ENCODE results near the gene OR6B3. TPM values are rescaled to one million over a fixed set of nuclear protein-coding genes. Genes with fewer than 3 reads are reported as not detected.

The OR6B3 gene
- total RNA-seq, 1 donor from 2014 or later, result not detected

- ChIA-PET POLR2A (no interaction called here), CTCF (no interaction called here)
- ATAC-seq (ENCODE audit: low read depth), result no peak
- intact Hi-C loops (cut with micrococcal nuclease), result no loop called here
- no peak for DNase-seq
- Mint-ChIP-seq H3K27ac (no peak overlapping the region), H3K4me1 (no peaks in the 10 kb centered on the region), H3K4me3 (no peak overlapping the region), H3K9me3 (peaks cover 5% of the 10 kb centered on the region), H3K36me3 (ENCODE audit: low read depth) (no peaks in the 10 kb centered on the region), H3K27me3 (peaks cover 29% of the 10 kb centered on the region)
- TF ChIP-seq, protein P1, sequence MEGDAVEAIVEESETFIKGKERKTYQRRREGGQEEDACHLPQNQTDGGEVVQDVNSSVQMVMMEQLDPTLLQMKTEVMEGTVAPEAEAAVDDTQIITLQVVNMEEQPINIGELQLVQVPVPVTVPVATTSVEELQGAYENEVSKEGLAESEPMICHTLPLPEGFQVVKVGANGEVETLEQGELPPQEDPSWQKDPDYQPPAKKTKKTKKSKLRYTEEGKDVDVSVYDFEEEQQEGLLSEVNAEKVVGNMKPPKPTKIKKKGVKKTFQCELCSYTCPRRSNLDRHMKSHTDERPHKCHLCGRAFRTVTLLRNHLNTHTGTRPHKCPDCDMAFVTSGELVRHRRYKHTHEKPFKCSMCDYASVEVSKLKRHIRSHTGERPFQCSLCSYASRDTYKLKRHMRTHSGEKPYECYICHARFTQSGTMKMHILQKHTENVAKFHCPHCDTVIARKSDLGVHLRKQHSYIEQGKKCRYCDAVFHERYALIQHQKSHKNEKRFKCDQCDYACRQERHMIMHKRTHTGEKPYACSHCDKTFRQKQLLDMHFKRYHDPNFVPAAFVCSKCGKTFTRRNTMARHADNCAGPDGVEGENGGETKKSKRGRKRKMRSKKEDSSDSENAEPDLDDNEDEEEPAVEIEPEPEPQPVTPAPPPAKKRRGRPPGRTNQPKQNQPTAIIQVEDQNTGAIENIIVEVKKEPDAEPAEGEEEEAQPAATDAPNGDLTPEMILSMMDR (IDR thresholded peaks at IDR 0.05), result no peak
Observed at GRCh38 chr2:240068193-240068592, 14.9 kb upstream of the OR6B3 start.

GRCh38 chr2:240066489-240066888 is 13.2 kb upstream of the OR6B3 start:
- Mint-ChIP-seq H3K4me3 (no peak overlapping the region), H3K36me3 (ENCODE audit: low read depth) (no peaks in the 10 kb centered on the region), H3K27ac (no peak overlapping the region), H3K27me3 (peaks cover 32% of the 10 kb centered on the region), H3K4me1 (no peaks in the 10 kb centered on the region), H3K9me3 (peaks cover 5% of the 10 kb centered on the region)
- ChIA-PET CTCF (interaction anchor here (1.3 kb wide), 1 partner anchor 77 kb away, joined by 3 read pairs; no protein-coding TSS in a partner anchor), POLR2A (no interaction called here)
- ATAC-seq (ENCODE audit: low read depth) (no peak), DNase-seq (no peak)
- TF ChIP-seq, protein P1 (IDR thresholded peaks at IDR 0.05), result no peak
- intact Hi-C loops (cut with micrococcal nuclease), result no loop called here

DNA sequence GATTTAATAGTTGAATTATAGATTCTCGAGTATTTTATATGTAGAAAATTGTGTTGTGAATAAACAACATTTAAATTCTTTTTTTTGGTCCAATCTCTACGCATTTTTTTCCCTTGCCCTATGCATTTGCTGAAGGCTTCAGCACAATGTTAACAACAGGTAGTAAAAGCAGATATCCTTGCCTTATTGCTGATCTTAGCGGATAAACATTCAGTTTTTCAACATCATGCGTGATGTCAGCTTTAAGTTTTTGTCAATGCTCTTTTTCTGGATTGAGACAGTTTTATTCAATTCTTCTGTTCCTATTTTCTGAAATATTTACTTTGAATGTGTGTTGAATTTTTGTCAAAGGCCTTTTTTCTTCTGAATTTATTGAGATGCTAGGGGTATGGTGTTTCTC is 11.6 kb upstream of the OR6B3 start:
- TF ChIP-seq, protein P1 (IDR thresholded peaks at IDR 0.05), result no peak
- H3K4me3 Mint-ChIP-seq, result no peak overlapping the region
- POLR2A ChIA-PET, result no interaction called here
- H3K9me3 Mint-ChIP-seq, result peaks cover 5% of the 10 kb centered on the region
- H3K27me3 Mint-ChIP-seq, result peaks cover 31% of the 10 kb centered on the region
- no peak for ATAC-seq (ENCODE audit: low read depth)
- intact Hi-C loops (cut with micrococcal nuclease), result no loop called here
- H3K4me1 Mint-ChIP-seq, result no peaks in the 10 kb centered on the region
- CTCF ChIA-PET, result no interaction called here
- no peaks in the 10 kb centered on the region for H3K36me3 Mint-ChIP-seq (ENCODE audit: low read depth)
- no peak overlapping the region for H3K27ac Mint-ChIP-seq
- DNase-seq, result no peak

GRCh38 chr2:240060977-240061591 is 7.8 kb upstream of the OR6B3 start:
- no peak overlapping the region for H3K27ac Mint-ChIP-seq
- no peaks in the 10 kb centered on the region for H3K4me1 Mint-ChIP-seq
- DNase-seq (no peak), ATAC-seq (ENCODE audit: low read depth) (peak; percentile 65)
- H3K9me3 Mint-ChIP-seq, result no peaks in the 10 kb centered on the region
- CTCF ChIA-PET, result interaction anchor here (1.0 to 4.7 kb wide), 3 partner anchors 9 to 81 kb away, joined by 3 to 106 read pairs (median 4); partner anchors contain the start of gene OTOS
- peaks cover 23% of the 10 kb centered on the region for H3K27me3 Mint-ChIP-seq
- intact Hi-C loops (cut with micrococcal nuclease), result loop anchor here (1.0 kb wide), 2 partner anchors 83 to 377 kb away; no protein-coding TSS in a partner anchor
- POLR2A ChIA-PET, result no interaction called here
- TF ChIP-seq, protein P1 (IDR thresholded peaks at IDR 0.05), result no peak
- no peak overlapping the region for H3K4me3 Mint-ChIP-seq
- no peaks in the 10 kb centered on the region for H3K36me3 Mint-ChIP-seq (ENCODE audit: low read depth)

- ChIA-PET CTCF (no interaction called here), POLR2A (no interaction called here)
- no peak overlapping the region for H3K4me3 Mint-ChIP-seq
- H3K4me1 Mint-ChIP-seq, result no peaks in the 10 kb centered on the region
- DNase-seq (no peak), ATAC-seq (ENCODE audit: low read depth) (no peak)
- no peak overlapping the region for H3K27ac Mint-ChIP-seq
- TF ChIP-seq, protein P1 (IDR thresholded peaks at IDR 0.05), result no peak
- no peaks in the 10 kb centered on the region for H3K9me3 Mint-ChIP-seq
- H3K36me3 Mint-ChIP-seq (ENCODE audit: low read depth), result no peaks in the 10 kb centered on the region
- intact Hi-C loops (cut with micrococcal nuclease), result no loop called here
- peaks cover 31% of the 10 kb centered on the region for H3K27me3 Mint-ChIP-seq
Observed at GRCh38 chr2:240056678-240057077, 3.4 kb upstream of the OR6B3 start.

Measured in activated B cell treated with CpG ODN at 0.5 μM for 24 hours (primary cell).